ENCODE data around the gene PNMA1.
A peak's percentile ranks its signal among the peaks of the same experiment; 100 is the strongest.

Gene PNMA1

GRCh38 chr14:73662487-73662943, 51.7 kb downstream of the PNMA1 start:
- Histone ChIP-seq H3K4me3 (ENCODE audit: severe bottlenecking) (no peak overlapping the region), H3K36me3 (ENCODE audit: low read depth) (peaks cover 34% of the 10 kb centered on the region), H3K4me1 (ENCODE audit: insufficient read depth, poor library complexity, severe bottlenecking) (peaks cover 11% of the 10 kb centered on the region), H3K27ac (ENCODE audit: poor library complexity, severe bottlenecking) (peak overlapping the region; percentile 45), H3K27me3 (ENCODE audit: insufficient read depth, poor library complexity, severe bottlenecking) (no peaks in the 10 kb centered on the region), H3K9me3 (ENCODE audit: severe bottlenecking) (no peaks in the 10 kb centered on the region)
- peak; percentile 79 for DNase-seq (ENCODE audit: low spot score)
- TF ChIP-seq CTCF (IDR thresholded peaks at IDR 0.05; ENCODE audit: poor library complexity, severe bottlenecking): peak; percentile 92
- peak; percentile 100 for ATAC-seq (ENCODE audit: low read depth)

GRCh38 chr14:73661872-73662271, 52.3 kb downstream of the PNMA1 start:
- Histone ChIP-seq H3K4me1 (ENCODE audit: insufficient read depth, poor library complexity, severe bottlenecking) (peaks cover 11% of the 10 kb centered on the region), H3K27ac (ENCODE audit: poor library complexity, severe bottlenecking) (peak overlapping the region; percentile 45), H3K27me3 (ENCODE audit: insufficient read depth, poor library complexity, severe bottlenecking) (no peaks in the 10 kb centered on the region), H3K9me3 (ENCODE audit: severe bottlenecking) (no peaks in the 10 kb centered on the region), H3K4me3 (ENCODE audit: severe bottlenecking) (no peak overlapping the region), H3K36me3 (ENCODE audit: low read depth) (peaks cover 34% of the 10 kb centered on the region)
- TF ChIP-seq CTCF (IDR thresholded peaks at IDR 0.05; ENCODE audit: poor library complexity, severe bottlenecking): no peak
- no peak for DNase-seq (ENCODE audit: low spot score)
- ATAC-seq (ENCODE audit: low read depth): no peak
